SH-SY5Y (cell line): ENCODE data around the gene IGLL5.

Experiments used
- GATA2 ChIP-seq: IDR thresholded peaks from 2 replicates; pipeline ENCODE4 v1.6.1; 2011; ENCODE audit warnings: mild to moderate bottlenecking, low read depth, low read length
- GATA3 ChIP-seq: IDR thresholded peaks from 2 replicates; pipeline ENCODE4 v1.6.1; 2011; ENCODE audit warnings: low read depth, mild to moderate bottlenecking, low read length, moderate library complexity

- TF ChIP-seq GATA2 = no peak
- TF ChIP-seq GATA3 = no peak
These were observed 2.5 kb upstream of the IGLL5 start for GRCh38 chr22:22884888-22885840.
